BLaER1 treated with 17β-estradiol and CSF1 and Interleukin-3, amounts not matched to agents 10 nM and 100 nM (cell line): ENCODE measurements around the gene SNX18.

Experiments used
- H3K27ac ChIP-seq, 11 experiments: shearing (Covaris generic); formaldehyde crosslinking; 2 replicates each; pipeline ENCODE4 v1.8.1; 2022
- H3K27me3 ChIP-seq, 11 experiments: shearing (Covaris generic); formaldehyde crosslinking; 2 replicates each; pipeline ENCODE4 v1.8.1; 2022
- H3K36me3 ChIP-seq, 11 experiments: shearing (Covaris generic); formaldehyde crosslinking; 2 replicates each; pipeline ENCODE4 v1.8.1; 2022
- H3K4me1 ChIP-seq, 10 experiments: shearing (Covaris generic); formaldehyde crosslinking; 2 replicates each; pipeline ENCODE4 v1.8.1; 2022
- H3K4me2 ChIP-seq, 11 experiments: shearing (Covaris generic); formaldehyde crosslinking; 2 replicates each; pipeline ENCODE4 v1.8.1; 2022
- H3K4me3 ChIP-seq, 10 experiments: shearing (Covaris generic); formaldehyde crosslinking; 2 replicates each; pipeline ENCODE4 v1.8.1; 2022
- H3K9ac ChIP-seq, 11 experiments: shearing (Covaris generic); formaldehyde crosslinking; 2 replicates each; pipeline ENCODE4 v1.8.1; 2022
- H3K9me3 ChIP-seq, 11 experiments: shearing (Covaris generic); formaldehyde crosslinking; replicated peaks in 1 of 11; 2 replicates each; pipeline ENCODE4 v1.8.1; 2022
- H4K20me1 ChIP-seq, 11 experiments: shearing (Covaris generic); formaldehyde crosslinking; 2 replicates each; pipeline ENCODE4 v1.8.1; 2022
- Cebpa-rat ChIP-seq, 11 experiments: shearing (Covaris generic); IDR thresholded peaks; 2 replicates each; pipeline ENCODE4 v1.8.1; 2022

Gene SNX18

DNA sequence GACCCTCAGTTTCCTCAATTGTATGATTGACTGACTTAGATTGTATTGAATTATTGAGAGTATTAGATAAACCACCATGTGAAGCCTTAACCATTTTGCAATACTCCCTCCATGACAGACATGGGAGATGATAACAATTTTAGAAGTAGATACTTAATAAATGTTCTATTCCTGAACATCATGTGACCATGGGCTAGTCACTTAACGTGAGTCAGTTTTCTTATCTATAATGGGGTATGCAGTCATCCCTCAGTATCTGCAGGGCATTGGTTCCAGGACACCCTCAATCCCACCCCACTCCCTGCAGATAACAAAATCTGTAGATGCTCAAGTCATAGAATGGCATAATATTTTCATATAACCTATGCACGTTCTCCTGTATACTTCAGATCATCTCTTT is 31.0 kb downstream of the SNX18 start:
- no peaks in the 10 kb centered on the region for H3K9me3 ChIP-seq
- H3K36me3 ChIP-seq = peaks cover 24 to 91% (median 50%) of the 10 kb centered on the region in 11 experiments; a peak in 21 of 22 replicates
- peaks cover 0 to 38% (median 0%) of the 10 kb centered on the region in 10 experiments; a peak in 6 of 20 replicates for H3K4me1 ChIP-seq
- TF ChIP-seq Cebpa-rat (IDR thresholded peaks at IDR 0.05) = no peak
- H3K27me3 ChIP-seq = no peaks in the 10 kb centered on the region
- peak overlapping the region in 3 of 11 experiments; percentile 31 to 69 (median 66); a peak in 5 of 22 replicates for H3K4me2 ChIP-seq
- peaks cover 0 to 85% (median 0%) of the 10 kb centered on the region in 11 experiments; a peak in 6 of 22 replicates for H4K20me1 ChIP-seq
- no peak overlapping the region for H3K4me3 ChIP-seq
- H3K27ac ChIP-seq = peak overlapping the region in 2 of 11 experiments; percentile 3 to 7; a peak in 1 of 22 replicates
- H3K9ac ChIP-seq = no peak overlapping the region

DNA sequence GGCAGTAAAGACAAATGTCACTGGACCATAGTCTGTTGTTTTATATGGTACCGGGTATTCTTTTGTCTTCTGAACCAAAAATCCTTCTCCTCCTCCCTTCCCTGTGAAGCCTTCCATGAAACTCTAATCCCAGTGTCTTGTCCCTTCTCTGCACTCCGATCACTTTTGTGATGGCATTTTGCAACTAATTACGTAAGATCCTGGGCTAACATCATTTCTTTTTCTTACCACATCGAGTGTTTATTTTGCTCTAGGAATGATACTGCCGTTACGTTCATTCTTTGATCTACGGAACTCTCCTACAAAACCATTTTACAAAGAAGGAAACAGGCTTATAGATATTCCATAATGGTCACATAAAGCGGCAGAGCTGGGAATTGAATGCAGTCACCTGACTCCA is 33.7 kb downstream of the SNX18 start:
- Histone ChIP-seq H3K4me3 (no peak overlapping the region), H3K36me3 (peaks cover 16 to 65% (median 32%) of the 10 kb centered on the region in 11 experiments; a peak in 21 of 22 replicates), H3K4me2 (no peak overlapping the region), H3K4me1 (peaks cover 0 to 35% (median 0%) of the 10 kb centered on the region in 10 experiments; a peak in 6 of 20 replicates), H4K20me1 (peaks cover 0 to 61% (median 0%) of the 10 kb centered on the region in 11 experiments; a peak in 5 of 22 replicates), H3K9ac (no peak overlapping the region), H3K27ac (no peak overlapping the region), H3K27me3 (no peaks in the 10 kb centered on the region), H3K9me3 (no peaks in the 10 kb centered on the region)
- TF ChIP-seq Cebpa-rat (IDR thresholded peaks at IDR 0.05) = no peak

DNA sequence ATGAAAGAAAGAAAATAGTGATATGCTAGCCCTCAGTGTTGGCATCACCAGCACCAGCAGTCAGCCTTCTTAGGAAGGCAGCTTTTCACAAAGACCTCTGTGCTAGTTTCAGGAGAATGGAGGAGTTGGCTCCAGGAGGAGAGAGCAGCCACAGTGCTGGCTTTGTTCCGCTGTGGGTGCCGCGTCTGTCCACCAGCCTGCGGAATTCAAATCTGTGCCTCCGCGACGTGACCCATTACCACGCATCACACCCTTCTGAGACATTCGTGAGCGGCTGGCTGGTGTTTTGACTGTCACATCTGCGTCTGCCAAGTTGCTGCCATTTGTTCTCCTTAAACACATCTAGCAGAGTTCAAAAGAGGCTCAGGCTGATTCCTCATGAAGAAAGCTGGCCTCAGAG is 34.4 kb downstream of the SNX18 start:
- no peak overlapping the region for H3K4me3 ChIP-seq
- no peaks in the 10 kb centered on the region for H3K9me3 ChIP-seq
- H3K4me2 ChIP-seq = no peak overlapping the region
- H3K27ac ChIP-seq = no peak overlapping the region
- peaks cover 0 to 29% (median 0%) of the 10 kb centered on the region in 10 experiments; a peak in 6 of 20 replicates for H3K4me1 ChIP-seq
- no peak for TF ChIP-seq Cebpa-rat (IDR thresholded peaks at IDR 0.05)
- no peak overlapping the region for H3K9ac ChIP-seq
- no peaks in the 10 kb centered on the region for H3K27me3 ChIP-seq
- H3K36me3 ChIP-seq = peaks cover 10 to 59% (median 26%) of the 10 kb centered on the region in 11 experiments; a peak in 20 of 22 replicates
- H4K20me1 ChIP-seq = peaks cover 0 to 55% (median 0%) of the 10 kb centered on the region in 11 experiments; a peak in 5 of 22 replicates

DNA sequence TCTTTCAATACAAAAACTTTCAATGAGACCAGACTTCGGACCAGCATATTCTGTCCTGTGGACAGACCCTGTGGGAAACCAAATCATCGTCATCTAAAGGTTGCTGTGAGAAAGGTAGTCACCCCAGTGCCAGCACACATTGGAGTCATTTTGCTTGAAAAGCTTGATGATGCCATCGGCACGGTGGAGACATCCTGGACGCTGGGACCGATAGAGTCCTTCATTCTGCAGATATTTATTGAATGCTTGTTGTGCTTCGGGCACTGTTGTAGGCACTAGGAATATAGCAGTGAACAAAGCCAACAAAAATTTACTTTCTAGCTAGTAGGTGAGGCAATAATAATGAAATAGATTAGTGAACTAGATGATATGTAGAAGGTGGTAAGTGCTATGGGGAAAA is 34.9 kb downstream of the SNX18 start:
- H3K9me3 ChIP-seq = no peaks in the 10 kb centered on the region
- no peak overlapping the region for H3K4me2 ChIP-seq
- H3K9ac ChIP-seq = no peak overlapping the region
- H3K4me3 ChIP-seq = no peak overlapping the region
- no peaks in the 10 kb centered on the region for H3K27me3 ChIP-seq
- H3K4me1 ChIP-seq = peaks cover 0 to 24% (median 0%) of the 10 kb centered on the region in 10 experiments; a peak in 6 of 20 replicates
- H4K20me1 ChIP-seq = peaks cover 0 to 50% (median 0%) of the 10 kb centered on the region in 11 experiments; a peak in 4 of 22 replicates
- no peak for TF ChIP-seq Cebpa-rat (IDR thresholded peaks at IDR 0.05)
- H3K27ac ChIP-seq = no peak overlapping the region
- peaks cover 6 to 54% (median 20%) of the 10 kb centered on the region in 11 experiments; a peak in 20 of 22 replicates for H3K36me3 ChIP-seq

DNA sequence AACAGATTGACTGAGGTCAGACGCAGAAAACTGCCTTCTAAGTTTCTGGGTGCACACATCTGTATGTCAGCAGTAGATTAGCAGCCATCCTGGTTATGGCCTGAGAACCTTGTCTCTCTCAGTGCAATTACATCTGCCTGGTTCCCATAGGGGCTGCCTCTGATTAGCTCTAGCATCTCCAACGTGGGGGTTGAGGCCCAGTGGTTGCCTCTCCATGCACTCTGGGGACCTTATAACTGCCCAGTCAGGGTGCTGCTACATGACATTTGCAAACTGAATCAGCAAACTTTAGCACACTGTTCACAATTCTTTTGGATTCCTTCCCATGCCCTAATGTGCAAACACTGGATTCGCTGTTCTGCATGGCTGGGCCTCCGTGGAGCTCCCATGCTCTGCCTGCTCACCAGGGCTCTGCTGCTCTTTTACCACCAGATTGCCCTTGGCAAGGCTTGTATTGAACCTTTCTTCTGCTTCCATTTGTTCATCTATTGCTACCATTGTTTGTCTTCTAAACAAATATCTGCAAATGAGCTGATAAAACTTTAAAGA is 36.2 kb downstream of the SNX18 start:
- Histone ChIP-seq H3K36me3 (peaks cover 0 to 41% (median 8%) of the 10 kb centered on the region in 11 experiments; a peak in 14 of 22 replicates), H4K20me1 (peaks cover 0 to 37% (median 0%) of the 10 kb centered on the region in 11 experiments; a peak in 4 of 22 replicates), H3K27ac (no peak overlapping the region)

DNA sequence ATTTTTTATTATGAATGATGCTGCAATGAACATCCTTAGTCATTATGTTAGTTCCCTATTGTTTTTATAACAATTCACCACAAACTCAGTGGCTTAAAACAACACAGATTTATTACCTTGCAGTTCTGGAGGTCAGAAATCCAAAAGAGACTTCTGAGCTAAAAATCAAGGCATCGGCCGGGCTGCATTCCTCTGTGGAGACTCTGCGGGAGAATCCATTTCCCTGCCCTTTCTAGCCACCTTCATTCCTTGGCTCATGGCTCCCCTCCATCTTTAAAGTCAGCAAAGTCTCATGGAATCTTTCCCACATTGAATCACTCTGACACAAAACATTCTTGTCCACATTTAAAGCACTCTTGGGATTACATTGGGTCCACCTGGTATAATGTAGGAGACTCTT is 38.6 kb downstream of the SNX18 start:
- peaks cover 0 to 17% (median 0%) of the 10 kb centered on the region in 11 experiments; a peak in 9 of 22 replicates for H3K36me3 ChIP-seq
- no peak for TF ChIP-seq Cebpa-rat (IDR thresholded peaks at IDR 0.05)
- H3K27me3 ChIP-seq = no peaks in the 10 kb centered on the region
- H3K4me2 ChIP-seq = no peak overlapping the region
- no peak overlapping the region for H3K27ac ChIP-seq
- H3K9me3 ChIP-seq = peaks cover 0 to 6% (median 0%) of the 10 kb centered on the region in 11 experiments; a peak in 1 of 22 replicates
- H4K20me1 ChIP-seq = peaks cover 0 to 15% (median 0%) of the 10 kb centered on the region in 11 experiments; a peak in 2 of 22 replicates
- peaks cover 0 to 9% (median 0%) of the 10 kb centered on the region in 10 experiments; a peak in 1 of 20 replicates for H3K4me1 ChIP-seq
- no peak overlapping the region for H3K9ac ChIP-seq
- H3K4me3 ChIP-seq = no peak overlapping the region

More for the DNA sequence above, 36.2 kb downstream of the SNX18 start:
- Histone ChIP-seq H3K9me3 (no peaks in the 10 kb centered on the region), H3K4me3 (no peak overlapping the region), H3K4me1 (peaks cover 0 to 19% (median 0%) of the 10 kb centered on the region in 10 experiments; a peak in 5 of 20 replicates), H3K4me2 (no peak overlapping the region), H3K9ac (no peak overlapping the region), H3K27me3 (no peaks in the 10 kb centered on the region)
- TF ChIP-seq Cebpa-rat (IDR thresholded peaks at IDR 0.05) = no peak

DNA sequence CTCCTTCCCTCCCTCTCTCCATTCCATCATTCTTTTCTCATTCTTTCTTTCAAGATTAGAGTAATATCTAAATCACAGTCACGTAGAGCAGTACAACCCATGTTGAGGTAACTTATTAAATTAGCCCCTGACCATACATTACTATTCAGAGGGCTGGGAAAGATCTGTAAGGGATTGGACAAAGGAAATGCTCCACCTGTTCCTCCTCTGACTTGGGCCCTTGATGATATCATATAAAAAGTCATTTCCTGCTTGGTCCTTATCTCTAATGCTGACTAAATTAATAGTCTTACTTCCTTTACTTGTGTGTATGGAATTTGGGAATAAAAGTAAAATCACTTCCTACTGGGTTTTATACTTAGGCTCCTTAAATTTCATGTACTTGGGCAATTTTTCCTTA is 40.8 kb downstream of the SNX18 start:
- Histone ChIP-seq H3K27ac (no peak overlapping the region), H3K4me2 (no peak overlapping the region), H3K9me3 (peaks cover 0 to 6% (median 0%) of the 10 kb centered on the region in 11 experiments; a peak in 1 of 22 replicates), H3K27me3 (no peaks in the 10 kb centered on the region), H3K4me3 (no peak overlapping the region), H4K20me1 (0 out of 22 replicates have a peak, but pooled peaks cover 0 to 3% (median 0%) of the 10 kb centered on the region in 11 experiments), H3K9ac (no peak overlapping the region), H3K4me1 (peaks cover 0 to 9% (median 0%) of the 10 kb centered on the region in 10 experiments; a peak in 1 of 20 replicates), H3K36me3 (0 out of 22 replicates have a peak, but pooled peaks cover 0 to under 1% (median 0%) of the 10 kb centered on the region in 11 experiments)
- TF ChIP-seq Cebpa-rat (IDR thresholded peaks at IDR 0.05) = no peak

DNA sequence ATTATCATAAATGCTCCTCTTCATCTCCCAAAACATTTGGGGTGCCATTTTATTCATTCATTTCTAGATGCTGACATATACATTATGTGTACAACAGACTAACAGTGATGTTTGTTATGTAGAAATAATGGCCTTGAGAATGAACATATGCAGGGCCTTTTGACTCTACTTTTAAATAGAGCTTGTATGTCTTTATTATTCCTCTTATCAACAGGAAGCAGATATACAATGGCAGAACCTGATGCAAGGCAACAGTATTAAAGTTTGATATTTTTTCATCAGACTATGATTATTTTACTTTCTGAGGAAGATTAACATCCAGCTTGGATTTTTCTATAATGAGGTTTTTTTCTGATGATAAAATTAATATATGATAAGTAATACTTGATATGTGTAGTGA is 44.1 kb downstream of the SNX18 start:
- H3K9ac ChIP-seq = no peak overlapping the region
- H3K36me3 ChIP-seq = no peaks in the 10 kb centered on the region
- no peak overlapping the region for H3K4me2 ChIP-seq
- H3K4me3 ChIP-seq = no peak overlapping the region
- TF ChIP-seq Cebpa-rat (IDR thresholded peaks at IDR 0.05) = no peak
- H4K20me1 ChIP-seq = no peaks in the 10 kb centered on the region
- no peaks in the 10 kb centered on the region for H3K27me3 ChIP-seq
- H3K9me3 ChIP-seq = peaks cover 0 to 7% (median 0%) of the 10 kb centered on the region in 11 experiments; a peak in 4 of 22 replicates
- no peak overlapping the region for H3K27ac ChIP-seq
- H3K4me1 ChIP-seq = peaks cover 0 to 9% (median 0%) of the 10 kb centered on the region in 10 experiments; a peak in 1 of 20 replicates

DNA sequence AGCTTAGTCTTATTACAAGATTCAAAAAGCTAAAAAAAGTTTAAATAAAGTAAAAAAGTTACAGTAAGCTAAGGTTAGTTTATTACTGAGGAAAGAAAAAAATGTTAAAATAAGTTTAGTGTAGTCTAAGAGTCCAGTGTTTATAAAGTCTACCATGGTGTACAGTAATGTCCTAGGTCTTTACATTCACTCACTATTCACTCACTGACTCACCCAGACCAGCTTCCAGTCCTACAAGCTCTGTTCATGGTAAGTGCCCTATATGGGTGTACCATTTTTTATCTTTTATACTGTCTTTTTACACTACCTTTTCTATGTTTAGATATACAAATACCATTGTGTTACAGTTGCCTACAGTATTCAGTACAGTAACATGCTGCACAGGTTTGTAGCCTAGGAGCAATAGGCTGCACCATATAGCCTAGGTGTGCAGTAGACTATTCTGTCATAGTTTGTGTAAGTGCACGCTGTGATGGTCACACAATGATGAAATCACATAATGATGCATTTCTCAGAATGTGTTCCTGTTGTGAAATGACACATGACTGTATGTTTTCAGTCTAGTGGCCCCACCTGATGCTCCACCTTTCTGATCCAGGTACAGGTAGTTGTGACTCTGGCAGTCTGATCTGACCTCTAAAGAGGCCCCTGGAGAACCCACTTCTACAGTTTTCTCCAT is 45.7 kb downstream of the SNX18 start:
- no peak for TF ChIP-seq Cebpa-rat (IDR thresholded peaks at IDR 0.05)
- Histone ChIP-seq H3K4me3 (no peak overlapping the region), H3K4me2 (no peak overlapping the region), H3K27ac (no peak overlapping the region), H3K9ac (no peak overlapping the region), H3K36me3 (0 out of 22 replicates have a peak, but pooled peaks cover 0 to 6% (median 0%) of the 10 kb centered on the region in 11 experiments), H4K20me1 (no peaks in the 10 kb centered on the region), H3K9me3 (peaks cover 0 to 20% (median 0%) of the 10 kb centered on the region in 11 experiments; a peak in 10 of 22 replicates), H3K27me3 (no peaks in the 10 kb centered on the region), H3K4me1 (peaks cover 0 to 3% (median 0%) of the 10 kb centered on the region in 10 experiments; a peak in 1 of 20 replicates)
